Activated naive CD4-positive, alpha-beta T cell (primary cell): ENCODE measurements around the gene THBS2.
"Not testable (repeated sequence)": the region's sequence is repeated elsewhere in the genome, so short reads cannot be mapped to it uniquely, and the experiment has no call there.

Experiments
- DNase-seq, 4 experiments: peaks; one replicate each; lab custom pipeline; 2025; lab: John Stamatoyannopoulos, UW

Gene THBS2

DNA sequence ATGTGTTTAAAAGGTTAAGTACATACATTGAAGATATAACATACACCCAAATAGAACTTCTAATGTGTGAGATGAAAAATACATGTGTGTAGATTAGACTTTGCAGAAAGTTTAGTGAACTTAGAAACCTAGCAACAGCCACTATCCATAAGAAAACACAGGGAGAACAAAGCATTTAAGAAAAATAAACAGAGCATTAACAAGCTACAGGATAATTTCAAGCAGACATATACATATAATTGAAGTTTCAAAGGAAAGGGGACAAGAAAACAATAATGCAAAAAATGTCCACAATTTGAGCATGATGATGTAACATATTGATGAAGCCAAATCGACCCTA, 18.2 kb upstream of the THBS2 start:
- no peak for DNase-seq

DNA sequence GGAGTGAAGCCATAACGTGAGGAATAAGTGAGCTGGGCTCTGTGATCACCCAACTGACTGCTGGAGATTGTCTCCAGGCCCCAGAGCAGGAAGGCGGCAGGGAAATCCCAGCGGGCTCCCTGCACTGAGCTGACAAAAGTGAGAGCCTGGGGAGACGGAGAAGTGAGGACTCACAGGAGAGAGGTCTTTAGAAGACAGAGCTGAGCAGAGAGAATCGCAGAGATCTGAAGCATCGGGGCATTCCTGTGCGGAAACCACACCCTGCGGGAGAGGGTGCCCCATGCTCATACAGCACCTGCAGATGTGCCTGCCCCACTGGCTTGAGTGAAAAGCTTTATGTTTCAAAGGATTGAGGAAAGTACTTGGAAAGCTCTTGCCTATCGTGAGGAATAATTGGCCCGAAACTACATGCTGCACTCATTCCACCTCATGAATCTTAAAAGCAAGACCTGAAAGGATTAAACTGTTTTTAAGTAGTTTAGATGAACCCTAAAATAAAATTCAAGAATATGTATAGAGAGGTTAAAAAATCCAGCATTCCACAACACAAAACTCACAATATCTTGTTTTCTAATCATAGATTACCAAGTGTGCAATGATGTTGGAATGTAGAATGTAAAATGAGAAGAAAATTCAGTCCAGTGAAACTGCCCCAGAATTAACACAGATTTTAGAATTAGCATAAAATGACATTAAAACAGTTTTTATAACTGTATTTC, 17.7 kb upstream of the THBS2 start:
- DNase-seq: no peak

DNA sequence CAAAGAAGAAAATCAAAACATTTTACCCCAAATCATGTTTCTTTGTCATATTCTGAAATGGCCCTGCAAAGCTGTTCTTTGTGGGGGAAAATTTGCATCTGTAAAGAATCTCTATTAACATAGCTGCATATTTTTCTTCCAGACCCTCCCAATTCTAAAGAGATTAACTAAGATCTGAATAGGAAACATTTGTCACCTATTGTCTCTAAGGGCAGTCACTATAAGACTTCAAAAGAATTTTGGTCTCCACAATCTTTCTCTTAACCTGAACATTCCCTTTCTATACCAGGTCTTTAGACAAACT, 16.4 kb upstream of the THBS2 start:
- not testable (repeated sequence) for DNase-seq

DNA sequence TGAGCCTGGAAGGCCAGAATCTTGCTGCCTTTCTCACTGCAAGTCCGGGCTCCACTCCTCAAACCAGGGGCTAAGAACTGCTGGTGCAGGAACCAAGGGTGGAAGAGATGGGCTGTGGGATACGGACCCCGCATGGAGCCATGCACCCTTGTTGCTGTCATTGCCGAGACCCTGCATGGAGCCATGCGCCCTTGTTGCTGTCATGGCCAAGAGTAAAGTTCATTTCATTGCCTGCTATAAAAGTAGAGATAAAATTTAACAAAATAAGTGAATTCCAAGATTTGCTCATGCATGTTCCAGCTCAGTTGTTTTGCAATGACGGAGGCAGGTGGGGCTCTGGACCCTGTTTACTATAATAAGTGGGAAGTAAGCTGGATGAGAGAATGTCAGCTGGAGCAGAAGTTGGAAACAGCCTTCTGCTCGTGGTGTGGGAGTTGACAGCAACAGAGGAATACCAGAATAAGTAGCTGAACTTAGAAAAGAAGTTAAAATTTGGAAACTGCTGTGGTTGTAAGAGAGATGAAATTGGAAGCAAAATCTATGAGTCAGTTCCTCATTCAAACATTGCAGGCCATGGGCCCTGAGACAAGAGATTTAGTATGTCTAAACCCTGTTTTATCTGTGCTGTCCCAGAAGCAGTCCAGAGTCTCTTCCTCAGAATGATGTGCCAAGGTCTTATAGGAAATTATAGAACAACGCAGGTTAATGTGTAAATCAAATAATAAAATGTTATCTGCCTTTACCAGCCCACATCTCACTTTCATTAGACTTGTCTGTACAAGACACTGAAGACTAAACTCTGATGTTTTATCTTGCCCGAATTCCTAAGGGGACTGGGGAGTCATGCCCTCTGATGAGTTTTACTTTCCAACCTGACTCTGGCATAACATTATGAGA, 15.8 kb upstream of the THBS2 start:
- no peak for DNase-seq

DNA sequence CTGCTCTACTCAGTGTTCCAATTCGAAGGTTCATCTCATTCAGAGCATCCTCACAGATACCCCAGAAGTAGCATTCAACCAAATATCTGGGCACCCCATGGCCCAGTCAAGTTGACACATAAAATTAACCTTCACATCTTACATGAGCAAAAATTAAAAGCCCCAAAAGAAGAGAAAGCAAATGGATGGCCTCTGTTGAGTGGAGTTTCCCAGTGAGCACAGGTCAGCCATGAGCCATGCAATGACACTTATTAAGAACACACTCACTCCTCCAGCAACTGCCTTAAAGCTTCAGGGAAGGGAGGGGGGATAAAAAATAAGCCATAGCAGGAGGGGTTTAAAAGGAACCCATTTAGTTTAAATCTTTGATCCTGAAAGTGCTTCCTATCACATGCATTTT, 14.6 kb upstream of the THBS2 start:
- DNase-seq: no peak

DNA sequence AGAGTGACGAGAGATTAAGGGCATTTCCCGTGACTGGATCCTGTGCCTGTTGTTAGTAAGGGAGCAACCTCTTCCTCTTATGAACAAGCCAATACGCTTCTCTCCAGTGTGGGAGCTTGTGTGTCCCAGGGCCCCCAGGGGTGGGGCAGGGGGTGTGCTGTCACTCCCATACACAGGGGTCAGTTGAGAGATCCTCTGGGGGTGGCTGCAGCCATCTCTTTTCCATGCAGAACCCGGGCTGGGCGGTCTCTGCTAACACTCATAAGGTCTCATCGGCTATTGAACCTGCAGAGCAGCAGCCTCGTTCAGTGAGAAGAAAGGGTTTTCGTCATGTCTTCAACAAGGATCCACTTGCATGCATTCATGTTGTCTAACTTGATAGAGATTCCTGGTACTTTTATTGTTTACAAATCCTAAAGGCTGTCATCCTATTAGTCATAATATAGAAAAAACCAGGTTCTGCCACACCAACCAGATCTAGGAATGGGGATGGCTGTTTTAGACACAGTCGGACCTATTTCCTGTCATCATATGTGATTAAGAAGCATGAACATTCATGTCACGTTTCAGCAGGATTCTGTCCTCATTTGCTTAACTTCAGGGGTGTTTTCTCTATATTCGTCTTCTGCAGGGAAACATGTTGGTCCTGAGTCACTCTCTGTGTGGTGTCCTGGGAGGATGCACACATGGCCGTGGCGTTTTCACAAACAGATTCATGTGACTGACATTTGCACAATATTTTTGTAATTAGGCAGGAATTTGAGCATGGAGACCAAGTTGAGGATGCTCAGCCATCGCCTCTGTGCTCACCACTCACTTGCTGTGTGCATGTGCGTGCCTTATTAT, 13.3 kb upstream of the THBS2 start:
- DNase-seq: no peak

DNA sequence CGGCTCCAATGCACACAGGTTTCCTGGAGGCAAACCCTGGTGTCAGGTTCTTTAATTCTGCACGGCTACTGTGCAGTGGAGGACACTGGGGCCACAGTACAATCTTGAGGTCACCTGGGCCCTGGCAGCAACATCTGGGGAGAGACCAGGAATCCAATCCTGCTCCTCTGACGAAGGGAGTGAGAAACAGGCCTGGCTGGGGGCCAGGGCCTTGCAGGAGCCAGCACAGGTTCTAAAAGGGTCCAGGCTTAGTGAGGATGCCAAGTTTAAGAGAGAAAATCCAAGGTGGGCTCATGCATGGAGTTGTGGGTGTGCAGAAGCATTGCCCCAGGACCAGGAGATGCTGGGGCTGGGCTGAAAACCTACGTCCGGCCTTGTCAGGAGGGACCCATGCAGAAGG, 12.6 kb upstream of the THBS2 start:
- no peak for DNase-seq

DNA sequence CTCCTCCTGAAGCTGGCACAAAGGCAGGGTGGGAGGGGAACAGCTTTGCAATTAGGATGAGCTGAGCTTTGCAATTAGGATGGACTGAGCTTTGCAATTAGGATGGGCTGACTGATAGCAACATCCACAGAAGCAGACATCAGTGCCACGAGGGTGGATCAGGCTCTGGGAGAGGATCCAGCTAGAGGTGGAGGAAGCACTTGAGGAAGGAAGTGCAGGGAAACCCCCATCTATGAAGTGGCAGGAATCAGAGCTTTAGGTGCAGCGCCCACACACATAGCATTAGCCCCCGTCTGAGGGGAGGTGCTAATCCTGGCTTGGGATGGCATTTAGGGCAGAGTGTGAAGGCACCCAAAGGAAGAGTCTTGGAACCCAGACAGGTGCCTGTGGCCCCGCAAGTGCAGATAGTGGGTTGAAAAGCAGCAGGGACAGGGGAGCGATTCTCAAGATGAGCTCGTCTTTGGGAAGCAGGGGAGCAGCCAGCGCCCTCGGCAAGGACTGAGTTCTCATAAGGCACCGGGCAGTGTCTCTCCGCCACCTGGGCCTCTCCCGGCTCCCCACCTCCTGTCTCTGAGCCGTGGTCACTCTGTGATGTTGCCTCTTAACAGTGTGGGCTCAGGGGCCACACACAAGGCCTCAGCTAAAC, 12.0 kb upstream of the THBS2 start:
- DNase-seq: no peak

DNA sequence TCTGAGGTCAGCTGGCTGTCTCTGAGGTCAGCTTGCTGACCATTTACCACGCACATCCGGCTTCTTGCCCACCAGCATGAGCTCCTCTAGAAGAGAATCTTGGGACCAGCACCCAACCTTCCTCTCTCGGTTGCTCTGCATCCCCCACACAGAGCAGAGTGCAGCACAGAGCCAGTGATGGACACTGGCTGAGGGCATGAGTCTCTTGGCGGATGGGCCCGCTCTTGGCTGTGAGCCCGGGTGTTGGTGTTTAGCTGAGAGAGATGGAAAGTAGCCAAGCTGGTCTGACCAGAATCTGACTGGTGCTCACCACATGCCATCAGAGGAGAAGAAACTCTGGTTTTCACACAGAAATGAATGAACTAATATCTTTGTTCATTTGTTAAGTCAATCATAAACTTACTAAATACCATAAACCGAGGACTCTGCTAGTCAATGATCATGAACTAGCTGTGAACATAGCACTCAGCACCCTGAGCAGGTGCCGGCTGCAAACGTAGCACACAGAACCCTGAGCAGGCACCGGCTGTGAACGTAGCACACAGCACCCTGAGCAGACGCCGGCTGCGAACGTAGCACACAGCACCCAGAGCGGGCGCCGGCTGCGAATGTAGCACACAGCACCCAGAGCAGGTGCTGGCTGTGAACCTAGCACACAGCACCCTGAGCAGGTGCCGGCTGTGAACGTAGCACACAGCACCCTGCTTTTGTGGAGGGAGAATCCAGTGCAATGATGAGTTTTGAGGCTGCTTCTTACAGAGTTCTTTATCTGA, 10.4 kb upstream of the THBS2 start:
- DNase-seq: no peak

DNA sequence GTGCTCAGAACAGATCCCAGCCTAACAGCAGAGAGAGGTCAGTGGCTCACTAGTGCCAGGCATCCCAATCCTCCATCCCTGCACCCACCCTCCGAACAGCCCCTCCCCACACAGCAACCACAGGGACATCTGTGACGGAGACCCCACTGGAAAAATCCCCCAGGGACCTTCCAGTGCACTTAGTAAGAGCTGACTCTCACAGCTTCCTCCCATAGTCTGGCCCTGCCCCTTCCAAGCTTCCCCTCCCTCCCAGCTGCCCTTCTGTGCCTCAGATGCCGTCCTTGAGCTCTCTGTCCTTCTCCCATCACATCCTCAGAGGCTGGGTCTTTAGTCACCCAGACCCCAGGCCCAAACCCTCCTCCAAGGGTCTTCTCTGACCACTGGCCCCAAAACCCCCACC, 9.7 kb upstream of the THBS2 start:
- no peak for DNase-seq

DNA sequence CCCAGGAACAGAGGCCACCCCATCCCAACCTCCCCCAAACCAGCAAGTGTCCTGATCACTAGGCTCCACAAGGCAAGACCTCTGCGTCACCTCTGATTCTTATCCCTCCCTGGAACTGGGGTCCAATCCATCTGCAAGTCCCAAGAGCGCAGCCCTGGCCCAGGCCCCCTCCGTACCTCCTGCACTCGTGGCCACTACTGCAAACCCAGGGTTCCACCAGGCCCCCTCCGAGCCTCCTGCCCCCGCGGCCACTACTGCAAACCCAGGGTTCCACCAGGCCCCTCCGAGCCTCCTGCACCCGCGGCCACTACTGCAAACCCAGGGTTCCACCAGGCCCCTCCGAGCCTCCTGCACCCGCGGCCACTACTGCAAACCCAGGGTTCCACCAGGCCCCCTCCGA, 9.0 kb upstream of the THBS2 start:
- not testable (repeated sequence) for DNase-seq

DNA sequence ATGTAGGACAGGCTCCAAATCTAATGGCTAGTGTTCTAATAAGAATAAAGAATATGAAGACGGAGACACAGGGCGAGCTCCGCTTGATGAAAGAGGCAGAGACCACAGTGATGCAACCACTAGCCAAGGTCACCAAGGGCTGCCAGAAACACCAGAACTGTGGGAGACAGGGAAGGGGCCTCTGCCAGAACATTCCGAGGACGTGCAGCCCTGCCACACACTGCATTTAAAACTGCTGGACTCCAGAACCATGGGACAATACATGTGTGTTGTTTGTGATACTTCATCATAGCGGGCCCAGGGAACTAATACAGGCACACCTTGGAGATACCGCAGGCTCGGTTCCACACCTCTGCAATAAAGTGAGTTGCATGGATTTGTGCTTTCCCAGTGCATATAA, 2.9 kb upstream of the THBS2 start:
- DNase-seq: no peak

DNA sequence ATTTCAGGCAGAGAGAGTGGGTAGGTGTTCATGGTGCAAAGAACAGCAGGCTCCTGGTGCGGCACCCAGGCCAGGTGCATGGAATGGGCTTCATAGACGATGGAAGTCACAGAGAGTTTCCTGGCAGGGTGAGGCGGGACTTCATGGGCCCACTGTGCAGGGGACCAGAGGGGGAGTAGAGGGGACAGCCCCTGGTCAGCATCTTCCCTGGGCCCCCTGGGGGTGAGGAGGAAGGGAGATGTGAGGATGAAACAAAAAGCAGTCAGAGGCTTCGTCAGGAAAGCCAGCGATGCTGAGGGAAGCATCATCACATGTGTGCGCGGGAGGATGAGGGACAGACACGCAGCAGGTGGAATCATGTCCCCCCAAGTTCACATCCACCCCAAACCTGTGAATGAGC, 2.4 kb upstream of the THBS2 start:
- no peak for DNase-seq

DNA sequence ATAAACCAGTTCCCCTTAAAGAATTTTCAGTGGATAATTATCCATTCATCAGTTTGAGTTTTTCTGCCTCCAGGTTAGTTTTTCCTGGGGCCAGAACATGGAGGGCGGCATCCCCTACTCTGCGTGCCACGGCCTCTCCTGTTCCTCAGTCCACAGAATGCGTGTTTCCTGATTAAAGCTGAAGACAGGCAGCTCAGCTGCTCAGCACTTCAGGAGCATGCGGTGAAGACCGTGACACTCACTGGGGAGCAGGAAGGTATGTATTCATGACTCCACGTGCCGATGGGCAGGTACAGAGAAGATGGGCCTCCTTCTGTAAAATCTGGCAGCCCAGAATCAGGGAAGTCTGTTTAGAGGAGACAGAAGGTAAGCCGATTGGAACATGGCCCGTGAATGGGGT, 2.0 kb upstream of the THBS2 start:
- DNase-seq: no peak

DNA sequence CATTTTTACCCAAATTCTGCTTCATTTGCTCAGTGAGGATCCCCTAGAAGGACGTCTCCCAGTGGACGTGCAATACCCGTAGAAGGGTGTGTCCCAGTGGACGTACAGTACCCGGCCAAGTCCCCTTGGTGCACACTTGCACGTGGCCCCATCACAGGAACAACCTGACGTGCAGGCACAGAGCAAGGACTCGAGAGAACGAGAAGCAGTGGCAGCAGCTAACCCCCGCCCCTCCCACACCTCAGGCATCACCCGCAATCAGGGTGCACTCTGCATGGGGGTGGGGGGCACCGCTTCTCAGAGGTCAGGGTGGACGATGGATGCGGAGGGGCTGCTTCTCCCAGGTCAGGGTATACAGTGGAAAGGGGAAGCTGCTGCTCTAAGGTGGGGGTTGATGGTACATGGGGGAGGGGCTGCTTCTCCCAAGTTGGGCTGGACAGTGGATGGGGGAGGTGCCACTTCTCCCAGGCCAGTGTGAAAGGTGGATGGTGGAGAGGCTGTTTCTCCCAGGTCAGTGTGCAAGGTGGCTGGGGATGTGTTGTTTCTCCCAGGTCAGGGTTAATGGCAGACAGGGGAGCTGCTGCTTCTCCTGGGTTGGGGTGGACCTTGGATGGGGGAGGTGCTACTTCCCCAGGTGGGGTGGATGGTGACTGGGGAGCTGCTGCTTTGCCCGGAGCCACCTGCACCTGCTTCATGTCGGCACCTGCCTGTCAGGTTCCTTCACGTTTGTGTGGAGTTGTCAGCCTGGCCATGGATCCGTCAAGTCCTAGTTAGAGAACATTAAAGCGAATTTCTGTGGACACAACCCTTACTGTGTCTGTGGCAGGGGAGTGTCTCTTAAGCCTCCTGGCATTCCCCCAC, 1.0 kb upstream of the THBS2 start:
- DNase-seq: no peak

DNA sequence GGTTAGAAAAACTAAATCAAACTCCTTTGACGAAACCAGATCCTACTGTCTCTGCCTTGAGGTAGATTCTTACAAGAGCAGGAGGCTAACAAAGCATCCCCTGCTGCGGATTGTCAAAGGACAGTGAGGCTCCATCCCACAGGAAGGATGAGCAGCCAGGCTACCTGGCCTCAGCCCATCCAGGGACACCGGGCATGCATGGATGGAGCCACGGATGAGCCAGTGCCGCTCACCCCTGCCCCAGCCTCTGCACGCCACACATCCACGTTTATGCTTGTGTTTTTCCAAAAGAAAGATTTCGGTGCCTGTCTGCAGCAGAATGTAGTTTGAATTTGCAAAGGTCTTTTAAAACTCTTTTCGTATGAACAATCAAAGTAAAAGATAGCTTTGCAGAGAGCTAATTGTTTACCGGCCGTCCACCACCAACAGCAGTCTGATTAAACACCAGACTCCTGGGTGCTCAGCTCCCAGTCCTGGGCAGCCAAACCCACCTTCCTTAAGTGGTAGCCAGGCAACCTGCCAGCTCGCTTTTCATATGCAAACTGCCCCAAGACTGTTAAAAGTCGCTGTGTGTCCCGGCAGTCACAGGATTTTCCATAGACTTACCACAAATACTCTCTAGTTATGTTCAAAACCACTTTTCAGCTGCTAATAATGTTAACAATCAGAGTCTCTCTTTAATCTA, 999 bp downstream of the THBS2 start:
- no peak for DNase-seq

DNA sequence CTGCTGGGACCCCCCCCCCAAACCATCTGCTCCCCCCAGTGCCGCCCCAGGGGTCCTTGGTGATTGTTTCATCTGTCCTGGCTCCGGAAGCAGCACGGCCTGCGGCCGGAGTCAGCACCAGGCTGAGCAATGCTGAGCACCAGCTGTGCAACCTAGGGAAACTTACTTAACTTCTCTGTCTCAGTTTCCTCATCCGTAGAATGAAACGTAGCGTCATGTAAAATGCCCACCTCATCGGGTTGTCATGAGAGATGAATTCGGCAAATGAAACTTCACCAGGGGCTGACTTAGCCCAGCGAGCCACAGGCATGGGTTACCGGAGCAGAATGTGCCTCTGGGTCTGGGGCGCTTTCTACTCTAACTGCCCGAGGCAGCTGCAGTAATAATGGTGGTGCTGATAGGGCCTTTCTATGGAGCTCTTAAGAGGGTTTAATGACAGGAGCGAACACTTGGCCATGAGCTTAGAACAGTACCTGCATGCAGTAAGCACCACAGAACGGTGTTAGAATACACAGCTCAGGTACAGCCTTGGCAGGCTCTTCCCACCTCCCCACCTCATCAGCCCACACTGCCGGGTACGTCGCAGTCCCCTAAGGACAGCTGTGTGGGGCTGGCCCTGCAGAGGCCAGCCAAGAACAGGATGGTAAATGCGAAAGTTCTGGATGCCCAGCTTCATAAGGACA, 1.7 kb downstream of the THBS2 start:
- no peak for DNase-seq

DNA sequence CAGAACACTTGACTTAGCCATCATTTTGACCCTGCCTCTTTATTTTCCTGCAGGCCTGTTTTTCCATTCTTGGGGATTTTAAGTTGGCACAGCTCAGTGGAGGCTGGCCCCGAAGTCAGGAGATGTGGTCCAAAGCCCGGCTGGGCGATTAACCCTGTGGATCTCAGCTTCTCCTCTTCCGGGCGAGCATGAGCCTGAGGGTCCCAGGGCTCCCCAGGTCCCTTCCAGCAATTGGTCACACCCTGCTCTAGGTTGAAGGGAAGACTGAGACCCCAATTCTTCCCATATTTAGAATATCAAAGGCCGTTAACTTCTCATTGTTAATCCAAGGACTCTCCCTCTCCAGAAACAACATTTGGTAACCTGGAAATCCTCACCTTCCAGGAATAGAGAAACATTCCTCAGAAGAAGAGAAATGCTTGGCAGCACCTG, 2.3 kb downstream of the THBS2 start:
- no peak for DNase-seq

DNA sequence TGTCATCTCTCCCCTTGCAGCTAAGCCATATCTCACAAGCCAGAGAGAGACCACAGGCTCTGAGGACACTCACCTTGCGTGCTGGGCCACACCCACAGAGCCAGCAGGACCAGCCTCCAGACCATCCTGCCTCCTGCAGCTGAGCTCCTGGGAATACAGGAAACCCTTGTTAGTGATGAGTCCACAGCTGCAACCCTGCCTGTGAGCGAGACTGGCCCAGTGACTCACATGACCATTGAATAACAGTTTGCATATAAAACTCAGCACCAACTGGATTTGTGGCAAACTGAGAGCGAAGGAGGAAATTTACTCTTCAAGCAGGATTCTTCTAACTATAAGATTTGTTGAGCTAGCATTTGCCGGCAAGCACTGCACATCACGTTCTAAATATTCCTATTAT, 3.0 kb downstream of the THBS2 start:
- DNase-seq: no peak
